HG02884 (cell line): ENCODE results near the gene GLB1L.
"Not testable (repeated sequence)": the region's sequence is repeated elsewhere in the genome, so short reads cannot be mapped to it uniquely, and the experiment has no call there.

Source experiments
- ATAC-seq: cut with Tn5 transposase; IDR thresholded peaks from one replicate; pipeline ENCODE4 v1.9.1; 2021; ENCODE audit warnings: mild to moderate bottlenecking, moderate library complexity; ENCODE audit not compliant: unreplicated experiment

The GLB1L gene

GRCh38 chr2:219281588-219281987 is 36.3 kb upstream of the GLB1L start:
- no peak for ATAC-seq

GRCh38 chr2:219280651-219281050 is 35.4 kb upstream of the GLB1L start:
- no peak for ATAC-seq

- ATAC-seq, result no peak
Observed at GRCh38 chr2:219279916-219280516, 34.8 kb upstream of the GLB1L start.

- ATAC-seq, result peak; percentile 81
Observed at GRCh38 chr2:219279151-219279915, 34.1 kb upstream of the GLB1L start, which contains the start of gene DNAJB2. DNAJB2 (plus strand) TSS chr2:219279366; CDS start chr2:219279834, 468 bp downstream.

GRCh38 chr2:219278655-219279150 is 33.5 kb upstream of the GLB1L start:
- no peak for ATAC-seq

GRCh38 chr2:219277703-219278654 is 32.7 kb upstream of the GLB1L start:
- ATAC-seq, result peak; percentile 35

- no peak for ATAC-seq
Observed at GRCh38 chr2:219274361-219274921, 29.2 kb upstream of the GLB1L start.

GRCh38 chr2:219273937-219274336 is 28.7 kb upstream of the GLB1L start:
- no peak for ATAC-seq

GRCh38 chr2:219272995-219273394 is 27.8 kb upstream of the GLB1L start:
- no peak for ATAC-seq

- no peak for ATAC-seq
Observed at GRCh38 chr2:219272356-219272755, 27.1 kb upstream of the GLB1L start.

- ATAC-seq, result no peak
Observed at GRCh38 chr2:219271021-219271420, 25.8 kb upstream of the GLB1L start.

GRCh38 chr2:219270055-219270372 is 24.8 kb upstream of the GLB1L start:
- ATAC-seq, result no peak

GRCh38 chr2:219269362-219270054 is 24.3 kb upstream of the GLB1L start:
- no peak for ATAC-seq

GRCh38 chr2:219268294-219268693 is 23.1 kb upstream of the GLB1L start:
- ATAC-seq, result no peak

- ATAC-seq, result no peak
Observed at GRCh38 chr2:219266886-219267285, 21.6 kb upstream of the GLB1L start.

GRCh38 chr2:219266232-219266631 is 21.0 kb upstream of the GLB1L start:
- ATAC-seq, result no peak

GRCh38 chr2:219261024-219261855 is 16.0 kb upstream of the GLB1L start:
- no peak for ATAC-seq

GRCh38 chr2:219258942-219259341 is 13.7 kb upstream of the GLB1L start:
- not testable (repeated sequence) for ATAC-seq

- peak; percentile 28 for ATAC-seq
Observed at GRCh38 chr2:219254590-219255201, 9.5 kb upstream of the GLB1L start.
